Activated CD8-positive, alpha-beta memory T cell treated with anti-CD3 and anti-CD28 coated beads, Interleukin-2, amount 50 U/mL, for 1 hour (primary cell): ENCODE data around the gene FBXO31.

Experiments
- DNase-seq: peaks from one replicate; pipeline ENCODE4 v3.0.0-alpha.2; 2020; ENCODE audit errors: extremely low read depth

The FBXO31 gene

DNA sequence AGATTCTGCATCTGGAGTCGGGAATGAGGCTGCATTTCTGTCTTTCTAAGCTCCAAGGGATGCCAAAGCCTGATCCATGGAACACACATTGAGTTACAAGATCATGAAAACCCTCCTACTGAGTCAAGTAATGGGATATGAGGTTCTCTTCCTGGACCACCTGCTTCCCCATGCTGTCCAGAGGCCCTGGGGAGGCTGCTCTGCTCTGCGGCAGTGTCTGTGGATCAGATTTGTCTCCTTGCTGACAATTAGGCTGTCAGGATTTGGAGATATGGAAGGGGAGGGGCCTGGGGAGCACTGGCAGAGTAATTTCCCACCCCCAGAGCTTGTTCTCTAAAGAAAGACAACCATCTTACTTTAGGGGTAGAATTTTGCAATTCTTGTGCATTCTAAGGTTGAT is 99.4 kb downstream of the FBXO31 start:
- DNase-seq: no peak

- no peak for DNase-seq
Measured at GRCh38 chr16:87279094-87279658, 104.4 kb downstream of the FBXO31 start.

DNA sequence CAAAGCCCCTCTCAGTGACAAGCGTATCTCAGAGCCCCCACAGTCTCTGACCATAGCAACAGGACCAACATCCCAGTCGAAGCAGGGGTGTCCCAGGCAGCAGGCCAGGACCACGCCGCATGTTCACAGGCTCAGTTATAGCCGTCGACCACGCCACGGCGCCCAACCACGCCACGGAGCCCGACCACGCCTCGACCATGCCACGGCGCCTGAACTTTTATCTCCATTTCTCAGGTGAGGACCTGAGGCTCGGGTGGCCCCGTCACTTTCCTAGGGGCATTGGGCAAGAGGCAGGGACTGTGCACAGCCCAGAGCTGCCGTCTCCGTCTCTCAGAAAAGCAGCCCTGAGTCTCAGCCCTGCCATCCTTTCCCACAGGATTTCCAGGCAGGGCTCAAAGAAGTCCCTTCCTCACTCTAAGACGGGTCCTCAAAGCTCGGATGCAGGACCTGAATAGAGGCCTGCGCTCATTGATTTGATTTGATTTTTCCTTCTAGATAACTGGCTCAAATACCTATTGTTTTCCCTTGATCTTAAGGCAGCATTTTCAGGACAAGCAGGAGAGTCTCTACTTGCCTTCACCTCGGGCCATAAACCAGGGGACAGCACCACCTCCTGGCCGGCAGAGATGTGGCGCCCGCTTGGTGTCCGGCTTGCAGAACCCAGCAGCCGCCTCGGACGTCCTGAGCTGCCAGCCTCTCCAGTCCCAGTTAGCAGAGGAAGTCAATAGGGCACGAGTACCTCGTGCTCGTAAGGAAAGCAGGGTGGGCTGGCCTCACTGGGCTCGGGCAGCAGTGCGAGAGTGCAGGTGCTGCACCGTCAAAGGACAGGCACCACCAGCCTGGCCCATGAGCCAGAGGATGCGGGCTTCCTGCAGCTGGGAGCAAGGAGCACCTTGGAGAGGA is 105.1 kb downstream of the FBXO31 start:
- no peak for DNase-seq
